ENCODE measurements around the gene GNAZ.

The GNAZ gene

DNA sequence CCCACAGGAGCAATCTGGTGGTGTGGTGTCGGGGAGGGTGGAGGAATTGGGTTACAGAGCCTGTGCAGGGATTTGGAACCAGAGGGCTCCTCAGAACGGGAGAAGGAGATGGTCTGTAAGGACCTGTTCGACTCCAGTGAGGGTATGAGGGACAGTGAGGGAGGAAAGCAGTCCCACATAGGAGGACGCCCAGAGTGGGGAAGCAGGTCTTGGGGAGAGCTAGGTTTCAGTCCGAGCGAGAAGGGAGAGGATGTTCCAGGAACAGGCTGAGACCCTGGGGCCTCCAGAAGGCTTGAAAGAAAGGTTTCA is 32.0 kb upstream of the GNAZ start:
- TF ChIP-seq, protein P1, sequence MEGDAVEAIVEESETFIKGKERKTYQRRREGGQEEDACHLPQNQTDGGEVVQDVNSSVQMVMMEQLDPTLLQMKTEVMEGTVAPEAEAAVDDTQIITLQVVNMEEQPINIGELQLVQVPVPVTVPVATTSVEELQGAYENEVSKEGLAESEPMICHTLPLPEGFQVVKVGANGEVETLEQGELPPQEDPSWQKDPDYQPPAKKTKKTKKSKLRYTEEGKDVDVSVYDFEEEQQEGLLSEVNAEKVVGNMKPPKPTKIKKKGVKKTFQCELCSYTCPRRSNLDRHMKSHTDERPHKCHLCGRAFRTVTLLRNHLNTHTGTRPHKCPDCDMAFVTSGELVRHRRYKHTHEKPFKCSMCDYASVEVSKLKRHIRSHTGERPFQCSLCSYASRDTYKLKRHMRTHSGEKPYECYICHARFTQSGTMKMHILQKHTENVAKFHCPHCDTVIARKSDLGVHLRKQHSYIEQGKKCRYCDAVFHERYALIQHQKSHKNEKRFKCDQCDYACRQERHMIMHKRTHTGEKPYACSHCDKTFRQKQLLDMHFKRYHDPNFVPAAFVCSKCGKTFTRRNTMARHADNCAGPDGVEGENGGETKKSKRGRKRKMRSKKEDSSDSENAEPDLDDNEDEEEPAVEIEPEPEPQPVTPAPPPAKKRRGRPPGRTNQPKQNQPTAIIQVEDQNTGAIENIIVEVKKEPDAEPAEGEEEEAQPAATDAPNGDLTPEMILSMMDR (IDR thresholded peaks at IDR 0.05), result no peak

DNA sequence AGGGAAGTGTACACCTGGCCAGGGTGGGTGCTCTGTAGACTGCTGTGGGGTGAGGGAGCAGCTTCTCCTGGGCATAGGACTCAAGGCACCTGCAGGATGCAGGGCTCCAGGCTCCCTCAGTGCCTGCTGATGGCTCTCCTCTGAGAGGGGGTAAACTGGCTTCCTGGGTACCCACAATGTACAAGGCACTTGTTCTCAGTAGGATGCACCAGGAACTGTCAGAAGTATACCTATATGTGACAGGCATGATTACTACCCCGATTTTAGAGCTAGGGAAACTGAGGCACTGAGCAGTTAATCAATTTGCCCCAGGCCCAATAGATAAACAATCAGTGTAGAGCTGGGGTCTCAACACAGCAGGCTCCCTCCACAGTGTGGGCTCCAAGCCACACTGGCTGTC is 31.4 kb upstream of the GNAZ start:
- TF ChIP-seq, protein P1 (IDR thresholded peaks at IDR 0.05), result no peak

DNA sequence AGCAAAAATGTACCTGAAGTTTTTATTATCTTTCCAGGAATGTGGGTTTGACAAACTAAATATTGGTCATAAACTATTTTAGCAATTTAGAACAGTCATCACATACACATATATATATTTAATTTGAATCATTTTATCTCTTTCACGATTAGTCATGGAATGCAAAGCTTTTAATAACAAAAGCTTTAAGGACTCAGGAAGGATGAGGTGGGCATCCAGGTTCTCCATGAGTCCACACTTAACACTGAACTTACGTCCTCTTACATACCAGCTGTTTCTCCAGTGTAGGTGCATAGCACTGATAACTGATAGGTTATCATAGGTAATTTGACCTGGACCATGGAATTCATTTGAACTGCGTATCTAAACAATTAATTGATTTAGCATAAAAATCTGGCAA is 28.1 kb upstream of the GNAZ start:
- TF ChIP-seq, protein P1 (IDR thresholded peaks at IDR 0.05), result no peak

DNA sequence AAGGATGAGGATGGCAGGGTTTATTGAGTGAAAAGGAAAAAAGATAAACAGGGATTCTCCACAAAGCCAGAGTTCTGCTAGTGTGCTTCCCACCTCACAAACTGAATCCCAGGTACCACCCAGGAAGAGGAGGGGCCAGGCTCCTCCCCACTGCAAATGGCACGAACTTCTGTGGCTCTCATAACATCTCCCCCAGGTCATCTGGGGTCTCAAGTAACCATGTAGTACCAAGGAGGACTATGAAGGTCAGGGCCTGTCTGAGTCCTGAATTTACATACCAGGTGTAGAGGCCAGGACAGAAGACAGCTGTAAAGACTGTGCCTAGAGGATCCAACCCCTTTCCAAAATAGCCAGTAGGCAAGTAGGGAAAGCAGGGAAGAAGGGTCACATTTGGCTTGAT is 25.7 kb upstream of the GNAZ start:
- TF ChIP-seq, protein P1 (IDR thresholded peaks at IDR 0.05), result no peak

DNA sequence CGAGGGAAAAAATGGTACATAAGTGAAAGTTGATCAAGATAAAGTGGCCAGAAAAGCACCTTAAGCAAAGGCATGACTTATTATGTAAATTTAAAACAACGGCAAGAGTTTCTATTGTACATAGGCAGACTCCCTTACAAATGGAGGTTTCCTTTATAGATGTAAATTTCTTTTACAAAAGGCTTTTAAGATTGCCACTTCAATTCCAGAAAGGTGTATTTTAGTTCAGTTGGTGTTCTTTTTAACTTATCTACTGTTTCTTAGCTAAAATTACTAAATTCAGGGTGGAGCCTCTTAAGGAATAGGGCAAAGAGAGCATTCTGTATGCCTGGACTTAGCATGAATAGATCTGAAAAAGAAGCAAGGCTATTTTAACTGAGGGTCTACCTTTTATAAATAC is 24.9 kb upstream of the GNAZ start:
- TF ChIP-seq, protein P1 (IDR thresholded peaks at IDR 0.05), result no peak

DNA sequence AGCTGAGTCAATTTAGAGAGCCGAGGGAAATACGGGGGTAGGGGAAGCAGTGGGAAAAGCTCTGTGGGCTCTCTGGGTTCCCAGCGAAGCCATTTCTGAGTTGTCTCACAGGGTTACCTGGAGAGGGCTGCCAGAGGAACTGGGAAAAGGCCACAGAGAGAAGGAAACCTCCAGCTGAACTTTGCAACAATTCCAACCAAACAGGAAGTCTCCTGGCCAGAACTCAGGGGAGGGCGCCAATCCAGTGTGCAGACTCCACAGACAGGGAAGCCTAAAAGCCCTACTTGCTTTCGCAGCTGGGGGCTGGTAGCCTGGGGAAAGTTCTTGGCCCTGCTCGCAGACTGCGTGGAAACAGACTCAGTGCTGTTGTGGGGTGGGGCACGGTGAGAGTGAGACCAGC is 23.1 kb upstream of the GNAZ start:
- TF ChIP-seq, protein P1 (IDR thresholded peaks at IDR 0.05), result no peak

DNA sequence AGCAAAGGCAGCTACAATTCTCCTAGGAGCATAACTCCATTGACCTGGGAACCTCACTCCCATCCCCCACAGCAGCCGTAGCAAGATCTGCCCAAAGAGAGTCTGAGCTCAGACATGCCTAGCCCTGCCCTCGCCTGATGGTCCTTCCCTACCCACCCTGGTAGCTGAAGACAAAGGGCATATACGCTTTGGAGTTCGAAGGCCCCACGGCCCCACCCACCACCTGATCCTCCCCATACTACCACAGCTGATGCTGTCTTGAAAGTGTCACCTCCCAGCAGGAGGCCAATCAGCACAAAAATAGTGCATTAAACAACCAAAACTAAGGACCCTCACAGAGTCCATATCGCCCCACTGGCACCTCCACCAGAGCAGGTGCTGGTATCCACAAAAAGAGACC is 22.6 kb upstream of the GNAZ start:
- TF ChIP-seq, protein P1 (IDR thresholded peaks at IDR 0.05), result no peak

DNA sequence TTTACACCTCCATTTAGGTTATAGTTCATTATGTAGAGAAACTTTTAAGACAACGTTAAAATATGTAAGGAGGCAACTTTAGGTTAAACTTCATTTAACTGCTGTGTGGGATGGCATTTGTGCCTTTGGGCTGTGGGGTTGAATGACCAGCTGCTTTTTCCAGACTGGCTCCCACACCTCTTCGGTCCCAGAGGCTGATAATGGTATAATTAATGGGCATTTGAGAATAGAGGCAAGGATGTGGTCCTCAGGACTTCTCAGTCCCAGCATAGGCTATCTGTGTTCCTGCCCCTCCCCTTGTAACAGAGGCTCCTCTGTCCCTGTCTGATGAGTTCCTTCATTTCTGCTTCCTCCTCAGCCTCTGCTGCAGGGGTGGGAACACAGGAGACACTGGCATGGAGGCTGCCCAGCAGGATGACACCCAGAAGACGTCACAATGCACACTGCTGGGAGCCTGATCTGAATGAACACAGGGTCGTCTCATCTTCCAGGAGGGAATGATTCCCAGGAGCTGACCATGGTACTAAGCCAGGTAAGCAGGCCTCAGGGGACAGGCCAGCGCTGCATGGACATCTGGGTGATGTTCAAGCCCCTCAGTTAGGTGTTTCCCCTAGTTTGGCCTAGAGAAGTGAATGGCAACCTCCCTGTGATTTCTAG is 17.1 kb upstream of the GNAZ start:
- TF ChIP-seq, protein P1 (IDR thresholded peaks at IDR 0.05), result no peak
